ENCODE results near the gene HOXC10. TPM values are rescaled to one million over a fixed set of nuclear protein-coding genes. Genes with fewer than 3 reads are reported as not detected.

HOXC10 gene
- total RNA-seq, 1 donor from 2014 or later = 1.8 TPM

GRCh38 chr12:54036620-54037359 is 51.8 kb downstream of the HOXC10 start:
- H3K4me3 Mint-ChIP-seq = peak overlapping the region; percentile 77
- no peak overlapping the region for H3K27ac Mint-ChIP-seq (ENCODE audit: unreplicated experiment)
- peaks cover 3% of the 10 kb centered on the region for H3K36me3 Mint-ChIP-seq (ENCODE audit: low read depth)
- H3K4me1 Mint-ChIP-seq = peaks cover 3% of the 10 kb centered on the region
- TF ChIP-seq CTCF (conservative IDR thresholded peaks at IDR 0.05) = no peak
- H3K9me3 Mint-ChIP-seq = no peaks in the 10 kb centered on the region
- no peak for DNase-seq (ENCODE audit: low read depth, low spot score)
- peaks cover 97% of the 10 kb centered on the region for H3K27me3 Mint-ChIP-seq (ENCODE audit: low read depth)

GRCh38 chr12:54037360-54038283 is 52.7 kb downstream of the HOXC10 start:
- Mint-ChIP-seq H3K27me3 (ENCODE audit: low read depth) (peaks cover 97% of the 10 kb centered on the region), H3K27ac (ENCODE audit: unreplicated experiment) (no peak overlapping the region), H3K4me3 (peak overlapping the region; percentile 77)

GRCh38 chr12:54038284-54038870 is 53.4 kb downstream of the HOXC10 start:
- TF ChIP-seq CTCF (conservative IDR thresholded peaks at IDR 0.05) = no peak
- Mint-ChIP-seq H3K36me3 (ENCODE audit: low read depth) (peaks cover 3% of the 10 kb centered on the region), H3K9me3 (no peaks in the 10 kb centered on the region), H3K27me3 (ENCODE audit: low read depth) (peaks cover 97% of the 10 kb centered on the region), H3K4me1 (peaks cover 3% of the 10 kb centered on the region), H3K27ac (ENCODE audit: unreplicated experiment) (no peak overlapping the region), H3K4me3 (peak overlapping the region; percentile 77)
- no peak for DNase-seq (ENCODE audit: low read depth, low spot score)

More at GRCh38 chr12:54037360-54038283, 52.7 kb downstream of the HOXC10 start:
- H3K4me1 Mint-ChIP-seq = peaks cover 3% of the 10 kb centered on the region
- no peaks in the 10 kb centered on the region for H3K9me3 Mint-ChIP-seq
- peaks cover 3% of the 10 kb centered on the region for H3K36me3 Mint-ChIP-seq (ENCODE audit: low read depth)
- TF ChIP-seq CTCF (conservative IDR thresholded peaks at IDR 0.05) = no peak
- no peak for DNase-seq (ENCODE audit: low read depth, low spot score)

- Mint-ChIP-seq H3K27ac (ENCODE audit: unreplicated experiment) (no peak overlapping the region), H3K27me3 (ENCODE audit: low read depth) (peaks cover 100% of the 10 kb centered on the region), H3K36me3 (ENCODE audit: low read depth) (peaks cover 3% of the 10 kb centered on the region), H3K4me1 (peaks cover 3% of the 10 kb centered on the region), H3K4me3 (peak overlapping the region; percentile 45), H3K9me3 (no peaks in the 10 kb centered on the region)
- no peak for TF ChIP-seq CTCF (conservative IDR thresholded peaks at IDR 0.05)
- no peak for DNase-seq (ENCODE audit: low read depth, low spot score)
Measured at GRCh38 chr12:54038871-54039414, 54.0 kb downstream of the HOXC10 start.

All from neural crest cell (in vitro differentiated cells).